ENCODE measurements around the gene KRT15. TPM values are rescaled to one million over a fixed set of nuclear protein-coding genes. Genes with fewer than 3 reads are reported as not detected.

KRT15 gene
- total and polyA plus RNA-seq, 4 donors: 15.2 to 51.7 (median 27.0) TPM

- WGBS, 2 donors: 1% methylated on average over 25 of the region's 25 CpGs
- H3K4me1 ChIP-seq (ENCODE audit: control insufficient read depth in 5 of 5, insufficient read depth in 5 of 5, low read length in 5 of 5): peaks cover 0 to 16% (median 5%) of the 10 kb centered on the region in 5 donors
- ATAC-seq (ENCODE audit: insufficient read depth, low FRiP score) (peak; percentile 85), DNase-seq (peak; percentile 85 to 90 (median 90))
- H3K9ac ChIP-seq (ENCODE audit: insufficient read depth in 1 of 2, low read length in 2 of 2): no peak overlapping the region
- no peaks in the 10 kb centered on the region for H3K36me3 ChIP-seq (ENCODE audit: control insufficient read depth in 4 of 4, insufficient read depth in 4 of 4, low read length in 4 of 4)
- H3K9me3 ChIP-seq (ENCODE audit: control insufficient read depth in 4 of 4, insufficient read depth in 3 of 4, low read length in 3 of 4): peaks cover 0 to 7% (median 0%) of the 10 kb centered on the region in 4 donors
- H3K27ac ChIP-seq (ENCODE audit: low read depth in 1 of 2, low read length in 1 of 2): peak overlapping the region in 1 of 2 donors; percentile 13
- H3K27me3 ChIP-seq (ENCODE audit: control insufficient read depth in 3 of 3, insufficient read depth in 3 of 3, low read length in 2 of 3): no peaks in the 10 kb centered on the region
- H3K4me3 ChIP-seq: no peak overlapping the region
- TF ChIP-seq, protein P1, sequence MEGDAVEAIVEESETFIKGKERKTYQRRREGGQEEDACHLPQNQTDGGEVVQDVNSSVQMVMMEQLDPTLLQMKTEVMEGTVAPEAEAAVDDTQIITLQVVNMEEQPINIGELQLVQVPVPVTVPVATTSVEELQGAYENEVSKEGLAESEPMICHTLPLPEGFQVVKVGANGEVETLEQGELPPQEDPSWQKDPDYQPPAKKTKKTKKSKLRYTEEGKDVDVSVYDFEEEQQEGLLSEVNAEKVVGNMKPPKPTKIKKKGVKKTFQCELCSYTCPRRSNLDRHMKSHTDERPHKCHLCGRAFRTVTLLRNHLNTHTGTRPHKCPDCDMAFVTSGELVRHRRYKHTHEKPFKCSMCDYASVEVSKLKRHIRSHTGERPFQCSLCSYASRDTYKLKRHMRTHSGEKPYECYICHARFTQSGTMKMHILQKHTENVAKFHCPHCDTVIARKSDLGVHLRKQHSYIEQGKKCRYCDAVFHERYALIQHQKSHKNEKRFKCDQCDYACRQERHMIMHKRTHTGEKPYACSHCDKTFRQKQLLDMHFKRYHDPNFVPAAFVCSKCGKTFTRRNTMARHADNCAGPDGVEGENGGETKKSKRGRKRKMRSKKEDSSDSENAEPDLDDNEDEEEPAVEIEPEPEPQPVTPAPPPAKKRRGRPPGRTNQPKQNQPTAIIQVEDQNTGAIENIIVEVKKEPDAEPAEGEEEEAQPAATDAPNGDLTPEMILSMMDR (IDR thresholded peaks at IDR 0.05; ENCODE audit: control extremely low read depth, extremely low read depth): peak; percentile 89
Observed at GRCh38 chr17:41548844-41549595, 30.3 kb upstream of the KRT15 start.

DNA sequence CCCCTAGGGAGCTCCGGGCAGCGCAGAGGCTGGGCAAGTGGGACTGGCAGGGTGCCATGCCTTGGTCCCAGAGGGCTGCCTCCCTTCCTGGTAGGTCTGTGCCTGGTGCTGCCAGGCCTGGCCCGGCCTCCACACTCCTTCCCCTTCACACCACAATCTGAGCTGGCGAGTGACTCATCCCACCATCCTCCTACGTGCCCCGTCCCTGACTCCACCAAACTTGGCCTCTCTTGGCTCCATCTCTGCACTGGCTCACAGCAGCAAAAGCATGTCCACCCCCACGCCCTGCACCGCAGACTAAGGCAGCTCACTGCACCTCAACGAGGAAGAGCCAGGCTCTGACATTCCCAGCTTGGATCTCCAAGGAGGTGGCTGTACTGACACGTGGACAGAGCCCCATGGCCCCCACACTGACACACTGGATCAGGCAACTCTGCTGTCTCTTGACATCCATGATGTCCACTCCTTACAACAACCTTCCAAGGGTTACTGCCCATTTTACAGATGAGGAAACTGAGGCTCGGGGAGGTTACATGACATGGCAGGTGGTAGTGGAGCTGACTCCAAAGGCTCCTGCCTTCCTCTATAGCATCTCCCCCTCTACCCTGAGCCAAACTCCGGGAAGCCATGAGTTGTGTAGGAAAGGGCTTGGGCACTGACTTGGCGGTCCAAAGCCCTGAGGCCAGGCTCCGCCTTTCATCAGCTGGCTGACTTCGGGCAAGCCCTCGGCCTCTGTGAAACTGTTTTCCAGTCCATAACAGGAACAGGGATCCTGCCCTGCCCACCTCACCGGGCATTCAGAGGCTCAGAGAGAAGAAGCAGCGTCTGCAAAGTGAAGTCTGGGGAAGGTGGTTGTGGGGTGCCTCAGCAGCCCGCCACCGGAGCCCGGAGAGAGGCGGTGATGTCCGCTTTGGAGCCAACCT is 29.5 kb upstream of the KRT15 start:
- H3K4me1 ChIP-seq (ENCODE audit: control insufficient read depth in 5 of 5, insufficient read depth in 5 of 5, low read length in 5 of 5): peaks cover 0 to 16% (median 5%) of the 10 kb centered on the region in 5 donors
- DNase-seq (peak in 1 of 3 donors; percentile 15), ATAC-seq (ENCODE audit: insufficient read depth, low FRiP score) (peak; percentile 70)
- H3K27ac ChIP-seq (ENCODE audit: low read depth in 1 of 2, low read length in 1 of 2): no peak overlapping the region
- no peak overlapping the region for H3K4me3 ChIP-seq
- 32 to 35% methylated on average over 23 of the region's 23 CpGs for WGBS, 2 donors
- TF ChIP-seq, protein P1 (IDR thresholded peaks at IDR 0.05; ENCODE audit: control extremely low read depth, extremely low read depth): no peak
- peaks cover 0 to 7% (median 0%) of the 10 kb centered on the region in 4 donors for H3K9me3 ChIP-seq (ENCODE audit: control insufficient read depth in 4 of 4, insufficient read depth in 3 of 4, low read length in 3 of 4)
- H3K36me3 ChIP-seq (ENCODE audit: control insufficient read depth in 4 of 4, insufficient read depth in 4 of 4, low read length in 4 of 4): no peaks in the 10 kb centered on the region
- H3K9ac ChIP-seq (ENCODE audit: insufficient read depth in 1 of 2, low read length in 2 of 2): no peak overlapping the region
- H3K27me3 ChIP-seq (ENCODE audit: control insufficient read depth in 3 of 3, insufficient read depth in 3 of 3, low read length in 2 of 3): no peaks in the 10 kb centered on the region

GRCh38 chr17:41547378-41547841 is 28.7 kb upstream of the KRT15 start:
- DNase-seq (no peak), ATAC-seq (ENCODE audit: insufficient read depth, low FRiP score) (no peak)
- no peaks in the 10 kb centered on the region for H3K36me3 ChIP-seq (ENCODE audit: control insufficient read depth in 4 of 4, insufficient read depth in 4 of 4, low read length in 4 of 4)
- no peaks in the 10 kb centered on the region for H3K27me3 ChIP-seq (ENCODE audit: control insufficient read depth in 3 of 3, insufficient read depth in 3 of 3, low read length in 2 of 3)
- no peak overlapping the region for H3K27ac ChIP-seq (ENCODE audit: low read depth in 1 of 2, low read length in 1 of 2)
- WGBS, 2 donors: 75% methylated on average over 9 of the region's 9 CpGs
- no peak overlapping the region for H3K9ac ChIP-seq (ENCODE audit: insufficient read depth in 1 of 2, low read length in 2 of 2)
- TF ChIP-seq, protein P1 (IDR thresholded peaks at IDR 0.05; ENCODE audit: control extremely low read depth, extremely low read depth): no peak
- H3K4me3 ChIP-seq: no peak overlapping the region
- peaks cover 0 to 7% (median 0%) of the 10 kb centered on the region in 4 donors for H3K9me3 ChIP-seq (ENCODE audit: control insufficient read depth in 4 of 4, insufficient read depth in 3 of 4, low read length in 3 of 4)
- peaks cover 0 to 16% (median 5%) of the 10 kb centered on the region in 5 donors for H3K4me1 ChIP-seq (ENCODE audit: control insufficient read depth in 5 of 5, insufficient read depth in 5 of 5, low read length in 5 of 5)
